NCI-H2081 (cell line): Measurements from ENCODE around the gene CCDC122.

Experiments used
- DNase-seq, 2 experiments: peaks; one replicate each; lab custom pipeline; 2025; lab: John Stamatoyannopoulos, UW

Gene CCDC122

DNA sequence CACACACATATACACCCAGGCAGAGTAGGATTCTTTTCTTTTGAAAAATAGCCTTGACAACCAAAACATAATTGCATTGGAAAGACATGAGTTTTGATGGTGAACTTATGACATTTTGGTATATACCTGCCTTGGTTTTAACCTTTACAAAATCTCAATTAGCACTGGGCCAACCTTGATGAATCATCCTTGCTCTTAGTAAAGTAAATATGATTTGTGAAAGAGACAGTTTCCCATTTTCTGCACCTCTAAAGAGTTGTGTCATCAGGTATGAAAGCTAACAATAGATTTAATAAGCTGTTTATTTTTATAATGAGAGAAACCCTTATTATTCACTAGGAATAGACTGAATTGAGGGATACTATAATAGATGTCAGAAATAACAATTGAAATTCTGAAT, 77.0 kb downstream of the CCDC122 start:
- peak in 1 of 2 experiments; percentile 59 for DNase-seq

GRCh38 chr13:43800828-43801227, 78.7 kb downstream of the CCDC122 start:
- no peak for DNase-seq

GRCh38 chr13:43799191-43799590, 80.3 kb downstream of the CCDC122 start:
- DNase-seq, result no peak

DNA sequence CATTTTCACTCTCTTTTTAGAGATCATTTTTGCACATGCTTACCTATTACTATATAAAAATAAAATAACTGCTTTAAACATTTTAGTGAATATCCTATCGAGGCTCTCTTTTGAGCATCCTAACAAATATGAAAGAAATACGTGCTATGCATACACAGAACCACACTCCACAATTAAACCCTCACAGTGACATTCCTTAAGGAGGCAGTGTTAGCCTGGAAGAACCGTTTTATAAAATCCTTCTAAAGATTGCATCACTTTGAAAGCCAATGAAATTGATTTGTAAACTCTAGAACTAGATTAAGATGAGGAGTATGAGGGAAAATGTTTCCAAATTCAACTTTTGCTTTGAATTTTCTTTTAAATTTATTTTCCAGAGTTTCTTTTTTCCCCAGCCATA, 81.7 kb downstream of the CCDC122 start:
- DNase-seq, result no peak

- no peak for DNase-seq
Measured at GRCh38 chr13:43797159-43797558, 82.4 kb downstream of the CCDC122 start.

- DNase-seq, result no peak
Measured at GRCh38 chr13:43794416-43794815, 85.1 kb downstream of the CCDC122 start.

DNA sequence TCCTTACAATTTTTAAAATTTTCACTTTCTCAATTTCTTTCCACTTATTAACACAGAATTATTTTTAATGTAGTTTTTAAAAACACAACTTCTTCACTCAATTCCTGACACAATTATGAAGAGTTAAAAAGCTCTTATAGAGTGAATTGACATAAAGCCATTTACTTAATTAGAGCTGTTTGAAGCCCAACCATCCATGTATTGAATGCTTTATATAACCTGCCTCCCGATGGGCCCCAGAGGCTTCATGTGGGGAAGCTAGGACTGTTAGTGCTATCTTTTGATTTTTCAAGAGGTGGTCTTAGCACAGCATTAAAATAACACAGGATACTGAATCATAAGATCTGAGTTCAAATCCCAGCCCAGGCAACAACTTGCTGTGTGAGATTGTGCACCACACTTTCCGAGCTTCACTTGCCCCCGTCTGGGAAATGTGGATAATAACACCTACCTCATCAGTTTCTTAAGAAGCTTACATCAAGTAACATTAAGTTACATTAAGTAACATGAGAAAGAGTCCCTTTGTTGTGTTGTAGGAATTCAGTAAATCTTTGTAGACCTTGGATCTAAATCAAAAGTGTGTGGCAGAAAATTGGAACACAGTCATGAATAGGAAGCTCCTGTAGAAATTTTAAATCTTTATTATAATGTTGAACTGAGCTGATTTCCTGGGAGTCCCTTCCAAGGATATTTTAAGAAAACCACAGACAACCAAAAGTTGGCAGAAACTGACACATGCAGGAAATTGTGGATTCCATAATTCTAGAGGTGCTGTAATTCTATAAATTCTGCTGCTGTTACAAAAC, 87.3 kb downstream of the CCDC122 start:
- DNase-seq, result peak in 1 of 2 experiments; percentile 13

GRCh38 chr13:43787997-43788396, 91.5 kb downstream of the CCDC122 start:
- peak; percentile 66 to 73 for DNase-seq

DNA sequence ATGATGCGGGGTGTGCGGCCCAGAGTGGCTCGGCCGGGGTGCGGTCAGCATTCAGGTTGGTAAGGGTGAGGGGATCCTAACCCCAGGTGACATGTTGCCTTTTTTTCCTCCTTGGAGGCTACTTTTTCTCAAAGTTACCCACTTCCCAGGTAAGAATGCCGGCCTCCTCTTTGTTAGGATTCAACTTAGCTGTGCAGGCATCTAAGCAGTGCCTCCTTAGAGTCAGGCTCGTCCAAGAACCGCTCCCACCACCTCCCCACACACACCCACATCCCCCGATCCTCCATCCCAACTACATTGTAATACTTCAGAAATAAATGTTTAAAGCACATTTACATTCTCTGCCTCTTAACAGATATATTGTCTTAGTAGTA, 92.0 kb downstream of the CCDC122 start:
- DNase-seq, result peak in 1 of 2 experiments; percentile 26

DNA sequence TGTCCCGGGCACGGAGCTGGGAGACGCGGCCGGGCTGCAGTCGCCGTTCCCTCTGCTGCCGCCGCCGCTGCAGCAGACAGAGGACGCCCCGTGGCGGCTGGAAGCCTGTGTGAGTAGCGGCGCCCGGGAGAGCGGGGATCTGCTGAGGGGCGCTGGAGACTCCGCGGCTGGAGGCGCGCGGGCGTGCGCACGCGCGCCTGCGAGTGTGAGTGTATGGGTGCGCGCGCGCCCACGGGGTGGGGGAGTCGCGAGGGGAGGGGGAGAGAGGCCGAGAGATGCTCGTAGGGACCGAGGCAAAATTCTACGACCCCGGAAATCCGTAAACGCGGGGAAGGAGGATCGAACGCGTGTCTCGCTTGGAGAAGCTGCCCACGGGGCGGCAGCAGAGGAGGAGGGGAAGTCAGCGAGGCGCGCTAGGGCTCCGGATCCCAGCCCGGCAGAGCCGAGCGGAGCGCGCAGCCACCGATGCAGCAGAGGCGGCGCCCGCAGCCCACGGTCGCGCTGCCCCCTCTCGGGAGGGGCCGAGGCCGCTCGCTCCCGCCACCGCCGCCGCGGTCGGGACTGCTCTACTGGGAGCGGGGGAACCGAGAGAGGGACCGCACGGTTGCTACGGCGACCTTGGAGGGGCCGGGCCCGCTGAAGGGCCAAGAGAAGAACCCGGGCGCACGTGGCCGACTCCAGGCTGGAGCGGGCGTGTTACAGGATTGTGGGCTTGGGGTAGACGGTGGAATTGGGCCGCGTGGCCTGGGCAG, 92.6 kb downstream of the CCDC122 start, which contains the start of gene ENOX1:
TSS of gene ENOX1 (minus strand) at position 207 of the 752 bp plus-strand sequence.
- DNase-seq, result peak; percentile 78 to 86

DNA sequence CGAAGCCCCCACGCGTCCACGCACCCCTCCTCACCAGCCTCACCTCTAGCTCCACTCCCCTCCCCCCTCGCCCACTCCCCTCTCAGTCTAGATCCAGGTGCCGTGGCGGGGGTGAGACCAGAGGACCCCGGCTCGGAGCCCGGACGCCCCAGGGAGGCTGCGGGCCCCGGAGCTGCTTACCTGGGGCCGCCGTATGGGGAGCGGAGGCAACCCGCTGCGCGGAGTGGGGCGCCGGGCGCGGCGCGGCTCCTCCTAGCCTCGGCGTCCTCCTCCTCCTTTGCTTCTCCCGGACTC, 93.1 kb downstream of the CCDC122 start:
- DNase-seq, result no peak
